Subcutaneous adipose tissue (tissue), 4 donors: Measurements from ENCODE around the gene RCOR1. TPM values are rescaled to one million over a fixed set of nuclear protein-coding genes. Genes with fewer than 3 reads are reported as not detected.

Experiments
- total RNA-seq, 4 donors: library from RNA; depleted of rRNA; stranded (reverse); fragments of >200 nt; gene quantifications; one replicate each; pipeline ENCODE4 v1.1.0, GENCODE V29; 2016
- TF ChIP-seq, protein P1 (sequence below): fragments of 450-650 bp; IDR thresholded peaks from one replicate; pipeline ENCODE4 v1.5.1; 2016; ENCODE audit warnings: low read depth, mild to moderate bottlenecking, control low read depth, antibody characterized with exemption, moderate library complexity

Gene RCOR1
- total RNA-seq, 4 donors from 2014 or later: 17.6 to 24.3 (median 22.1) TPM

DNA sequence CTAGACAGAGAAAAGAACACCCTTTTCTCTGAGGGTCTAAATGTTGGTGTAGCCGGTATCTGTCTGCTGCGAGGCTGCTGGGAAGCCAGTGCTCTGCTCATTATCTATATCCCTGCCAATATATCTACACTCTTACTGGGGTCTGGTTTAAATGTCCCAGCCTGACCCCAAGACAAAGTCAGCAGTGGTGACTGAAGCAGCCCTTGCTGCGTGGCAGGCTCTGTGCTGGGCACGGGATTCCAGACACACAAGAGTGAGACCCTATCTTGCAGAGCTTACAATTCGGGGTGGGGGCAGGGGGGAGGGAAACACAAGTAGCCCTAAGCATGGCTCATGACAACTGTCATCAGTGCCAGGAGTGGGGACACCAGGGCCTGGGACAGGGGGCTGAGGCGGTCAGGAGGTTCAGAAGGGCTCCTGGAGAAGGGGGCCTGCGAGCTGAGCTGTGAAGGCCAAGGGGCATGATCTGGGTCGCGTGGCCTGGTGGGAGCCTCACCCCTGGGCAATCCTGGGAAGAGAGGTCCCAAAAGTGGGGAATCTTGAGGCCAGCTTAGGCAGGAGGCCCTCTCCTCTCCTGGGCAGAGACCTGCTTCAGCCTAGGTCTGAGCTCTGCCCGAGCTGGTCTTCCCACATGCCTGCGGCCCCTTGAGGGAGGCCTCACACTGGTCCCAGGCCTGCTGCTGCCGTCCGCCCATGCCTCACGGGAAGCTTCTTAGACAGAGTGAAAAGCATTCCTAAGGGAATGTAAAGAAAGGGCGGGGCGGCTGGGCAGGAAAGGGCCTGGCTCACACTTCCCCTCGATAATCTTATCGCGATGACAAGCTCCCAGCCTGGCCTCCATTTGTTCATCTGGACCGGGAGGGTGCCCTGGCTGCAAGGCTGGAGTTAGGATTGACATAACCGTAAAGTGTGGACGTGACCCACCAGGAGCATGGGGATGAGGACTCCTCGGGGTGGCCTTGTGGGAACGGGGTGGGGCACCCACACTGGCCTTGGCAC, 7.3 kb upstream of the RCOR1 start:
- TF ChIP-seq, protein P1, sequence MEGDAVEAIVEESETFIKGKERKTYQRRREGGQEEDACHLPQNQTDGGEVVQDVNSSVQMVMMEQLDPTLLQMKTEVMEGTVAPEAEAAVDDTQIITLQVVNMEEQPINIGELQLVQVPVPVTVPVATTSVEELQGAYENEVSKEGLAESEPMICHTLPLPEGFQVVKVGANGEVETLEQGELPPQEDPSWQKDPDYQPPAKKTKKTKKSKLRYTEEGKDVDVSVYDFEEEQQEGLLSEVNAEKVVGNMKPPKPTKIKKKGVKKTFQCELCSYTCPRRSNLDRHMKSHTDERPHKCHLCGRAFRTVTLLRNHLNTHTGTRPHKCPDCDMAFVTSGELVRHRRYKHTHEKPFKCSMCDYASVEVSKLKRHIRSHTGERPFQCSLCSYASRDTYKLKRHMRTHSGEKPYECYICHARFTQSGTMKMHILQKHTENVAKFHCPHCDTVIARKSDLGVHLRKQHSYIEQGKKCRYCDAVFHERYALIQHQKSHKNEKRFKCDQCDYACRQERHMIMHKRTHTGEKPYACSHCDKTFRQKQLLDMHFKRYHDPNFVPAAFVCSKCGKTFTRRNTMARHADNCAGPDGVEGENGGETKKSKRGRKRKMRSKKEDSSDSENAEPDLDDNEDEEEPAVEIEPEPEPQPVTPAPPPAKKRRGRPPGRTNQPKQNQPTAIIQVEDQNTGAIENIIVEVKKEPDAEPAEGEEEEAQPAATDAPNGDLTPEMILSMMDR: no peak

- TF ChIP-seq, protein P1: no peak
These were observed 5.9 kb upstream of the RCOR1 start for GRCh38 chr14:102586420-102587104.

- TF ChIP-seq, protein P1: no peak
These were observed 3.6 kb upstream of the RCOR1 start for GRCh38 chr14:102588821-102589220.

- TF ChIP-seq, protein P1: no peak
These were observed 2.6 kb upstream of the RCOR1 start for GRCh38 chr14:102589761-102590290.

- TF ChIP-seq, protein P1: no peak
These were observed 1.8 kb upstream of the RCOR1 start for GRCh38 chr14:102590667-102591099.

- TF ChIP-seq, protein P1: no peak
These were observed 991 bp upstream of the RCOR1 start for GRCh38 chr14:102591372-102591943.

DNA sequence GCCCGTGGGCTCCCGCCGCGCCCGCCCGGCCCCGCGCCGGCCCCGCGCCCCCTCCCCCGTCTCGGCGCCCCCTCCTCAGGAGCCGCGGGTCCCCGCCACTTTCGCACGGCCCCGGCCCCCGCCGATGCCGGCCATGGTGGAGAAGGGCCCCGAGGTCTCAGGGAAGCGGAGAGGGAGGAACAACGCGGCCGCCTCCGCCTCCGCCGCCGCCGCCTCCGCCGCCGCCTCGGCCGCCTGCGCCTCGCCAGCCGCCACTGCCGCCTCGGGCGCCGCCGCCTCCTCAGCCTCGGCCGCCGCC, 263 bp downstream of the RCOR1 start:
- TF ChIP-seq, protein P1: no peak
